Lower leg skin (tissue), 4 donors: ENCODE data around the gene NINJ2. TPM values are rescaled to one million over a fixed set of nuclear protein-coding genes. Genes with fewer than 3 reads are reported as not detected.
A peak's percentile ranks its signal among the peaks of the same experiment; 100 is the strongest.
"Not testable (repeated sequence)": the region's sequence is repeated elsewhere in the genome, so short reads cannot be mapped to it uniquely, and the experiment has no call there.

Source experiments
- DNase-seq, 2 donors: peaks; one replicate each; pipeline ENCODE4 v3.0.0-alpha.2; 2019; ENCODE audit warnings: low spot score in 2 of 2
- H3K4me3 ChIP-seq: fragments of 200-600 bp; sonication (generic); 2 replicates; pipeline ENCODE4 v1.5.1; 2017; ENCODE audit warnings: mild to moderate bottlenecking, low read depth; ENCODE audit not compliant: poor library complexity, severe bottlenecking
- POLR2A ChIP-seq, 2 donors: fragments of 450-650 bp; IDR thresholded peaks; one replicate each; pipeline ENCODE4 v1.6.1; 2016 to 2017; ENCODE audit warnings: antibody characterized with exemption in 2 of 2, mild to moderate bottlenecking in 1 of 2, moderate library complexity in 1 of 2
- whole genome bisulfite sequencing, 2 donors: methylation state at CpG; one replicate each; pipeline ENCODE4 v1.1.5; 2018; 5-methylcytosine and 5-hydroxymethylcytosine counted together
- intact Hi-C: fragments of 100-400 bp; cut with DNase I; formaldehyde crosslinking; loops from one replicate; pipeline ENCODE4 v1.15.0; 2023; ENCODE audit warnings: low total_unique reads
- total RNA-seq, 4 donors: library from RNA; depleted of rRNA; stranded (reverse); fragments of >200 nt; gene quantifications; one replicate each; pipeline ENCODE4 v1.1.0, GENCODE V29; 2016
- TF ChIP-seq, protein P1 (sequence below), 3 donors: fragments of 450-650 bp; IDR thresholded peaks; one replicate each; pipeline ENCODE4 v1.5.1; 2016; ENCODE audit warnings: antibody characterized with exemption in 3 of 3, mild to moderate bottlenecking in 3 of 3, moderate library complexity in 2 of 3

NINJ2 gene, protein sequence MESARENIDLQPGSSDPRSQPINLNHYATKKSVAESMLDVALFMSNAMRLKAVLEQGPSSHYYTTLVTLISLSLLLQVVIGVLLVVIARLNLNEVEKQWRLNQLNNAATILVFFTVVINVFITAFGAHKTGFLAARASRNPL
- total RNA-seq, result 10 to 100 TPM in 2 of 4 donors, 1 to 10 TPM in 2; 4.5 to 30.8 (median 11.5) TPM

DNA sequence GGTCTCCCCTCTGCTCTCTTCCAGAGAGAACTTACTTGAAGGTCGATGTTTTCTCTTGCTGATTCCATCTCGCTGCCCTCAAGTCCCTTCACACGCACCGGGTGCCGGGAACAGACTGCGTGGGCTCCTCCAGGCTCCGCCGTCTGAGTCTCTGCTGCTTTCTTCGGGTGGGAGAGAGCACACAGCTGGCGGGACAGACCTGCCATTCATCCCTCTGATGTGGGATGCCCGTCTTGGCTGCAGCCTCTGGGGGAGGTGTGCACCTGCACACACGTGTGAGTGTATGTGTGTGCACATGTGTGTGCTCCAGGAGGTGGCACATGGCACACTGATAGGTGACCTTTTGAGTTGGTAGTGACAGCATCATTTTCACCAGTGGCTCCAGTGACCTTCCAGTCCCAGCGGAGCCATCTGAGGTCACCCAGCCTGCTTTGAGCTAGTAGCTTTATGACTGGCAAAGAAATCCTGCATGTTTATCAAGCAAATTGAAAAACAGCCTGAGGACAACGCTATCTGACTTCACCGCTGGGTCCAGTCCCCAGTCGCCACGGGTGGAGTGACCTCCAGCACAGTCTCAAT lies at the start of gene NINJ2:
TSS of gene NINJ2 (minus strand) at position 153 of the 579 bp plus-strand sequence. CDS start at position 68, 85 bp downstream.
- TF ChIP-seq POLR2A (IDR thresholded peaks at IDR 0.05), result no peak
- TF ChIP-seq, protein P1, sequence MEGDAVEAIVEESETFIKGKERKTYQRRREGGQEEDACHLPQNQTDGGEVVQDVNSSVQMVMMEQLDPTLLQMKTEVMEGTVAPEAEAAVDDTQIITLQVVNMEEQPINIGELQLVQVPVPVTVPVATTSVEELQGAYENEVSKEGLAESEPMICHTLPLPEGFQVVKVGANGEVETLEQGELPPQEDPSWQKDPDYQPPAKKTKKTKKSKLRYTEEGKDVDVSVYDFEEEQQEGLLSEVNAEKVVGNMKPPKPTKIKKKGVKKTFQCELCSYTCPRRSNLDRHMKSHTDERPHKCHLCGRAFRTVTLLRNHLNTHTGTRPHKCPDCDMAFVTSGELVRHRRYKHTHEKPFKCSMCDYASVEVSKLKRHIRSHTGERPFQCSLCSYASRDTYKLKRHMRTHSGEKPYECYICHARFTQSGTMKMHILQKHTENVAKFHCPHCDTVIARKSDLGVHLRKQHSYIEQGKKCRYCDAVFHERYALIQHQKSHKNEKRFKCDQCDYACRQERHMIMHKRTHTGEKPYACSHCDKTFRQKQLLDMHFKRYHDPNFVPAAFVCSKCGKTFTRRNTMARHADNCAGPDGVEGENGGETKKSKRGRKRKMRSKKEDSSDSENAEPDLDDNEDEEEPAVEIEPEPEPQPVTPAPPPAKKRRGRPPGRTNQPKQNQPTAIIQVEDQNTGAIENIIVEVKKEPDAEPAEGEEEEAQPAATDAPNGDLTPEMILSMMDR (IDR thresholded peaks at IDR 0.05), result no peak
- DNase-seq, result peak in 1 of 2 donors; percentile 82
- WGBS, 2 donors, result 35 to 52% methylated on average over 17 of the region's 17 CpGs
- intact Hi-C loops, result no loop called here
- H3K4me3 ChIP-seq, result no peak within 1 kb of the TSS

DNA sequence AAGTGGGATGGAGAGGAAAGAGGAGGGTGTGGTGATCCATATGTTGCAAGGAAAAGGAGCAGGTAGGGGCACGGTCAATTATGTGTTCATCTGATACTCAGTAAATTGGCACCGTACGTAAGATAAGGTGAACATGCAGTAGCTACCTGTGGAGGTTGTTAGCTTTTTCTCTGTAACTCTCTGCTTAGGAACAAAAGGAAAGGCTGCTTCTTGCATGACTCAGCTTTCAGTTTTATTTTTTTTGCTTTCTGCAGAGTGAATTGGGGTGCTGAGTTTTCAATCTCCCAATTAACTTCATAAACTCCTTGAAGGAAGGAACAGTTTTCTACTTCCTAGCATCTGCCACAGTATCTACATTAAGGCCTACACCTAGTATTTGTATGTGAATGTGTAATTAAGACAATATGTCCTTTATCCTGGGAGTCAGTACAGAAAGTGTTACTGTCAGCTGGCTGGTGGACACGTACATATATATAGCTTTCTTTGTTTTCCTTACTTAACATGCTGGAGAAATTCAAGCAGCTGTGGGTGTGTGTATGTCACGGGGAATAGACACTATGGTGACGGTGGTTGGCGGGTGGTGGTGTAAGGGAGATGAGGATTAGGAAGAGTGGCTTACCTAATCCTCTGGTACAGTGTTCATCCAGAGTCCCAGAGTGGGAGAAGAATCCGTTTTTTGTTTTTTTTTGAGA lies 49.1 kb upstream of the NINJ2 start:
- 50 to 56% methylated on average over 8 of the region's 8 CpGs for WGBS, 2 donors
- intact Hi-C loops, result no loop called here

DNA sequence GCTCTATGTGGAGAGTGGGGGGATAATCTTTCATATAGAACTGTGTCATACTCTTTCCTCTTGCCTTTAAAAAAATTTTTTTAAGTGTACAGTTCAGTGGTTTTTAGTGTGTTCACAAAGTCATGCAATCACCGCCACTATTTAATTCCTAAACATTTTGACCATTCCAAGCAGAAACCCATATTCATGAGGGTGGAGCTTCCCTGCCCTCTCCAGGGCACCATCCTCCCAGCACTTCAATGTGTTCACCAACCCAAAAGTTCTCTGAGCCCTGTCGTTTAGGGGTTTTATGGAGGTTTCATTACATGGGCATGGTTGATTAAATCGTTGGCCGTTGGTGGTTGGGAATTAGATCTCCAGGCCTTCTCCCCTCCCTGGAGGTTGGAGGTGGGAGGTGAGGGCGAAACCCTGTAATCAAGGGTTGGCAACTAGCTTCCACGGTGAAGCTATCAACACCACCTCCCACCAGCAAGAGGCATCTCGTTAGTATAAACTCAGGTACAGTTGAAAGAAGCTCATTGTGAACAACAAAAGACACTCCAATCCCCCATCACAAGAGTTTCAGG lies 46.3 kb upstream of the NINJ2 start:
- DNase-seq, result no peak
- no peak overlapping the region for H3K4me3 ChIP-seq
- TF ChIP-seq, protein P1 (IDR thresholded peaks at IDR 0.05), result no peak
- TF ChIP-seq POLR2A (IDR thresholded peaks at IDR 0.05), result no peak
- intact Hi-C loops, result no loop called here
- 77 to 88% methylated on average over 7 of the region's 7 CpGs for WGBS, 2 donors

More for the DNA sequence above, 49.1 kb upstream of the NINJ2 start:
- TF ChIP-seq, protein P1 (IDR thresholded peaks at IDR 0.05), result no peak
- TF ChIP-seq POLR2A (IDR thresholded peaks at IDR 0.05), result no peak
- no peak for DNase-seq
- no peak overlapping the region for H3K4me3 ChIP-seq

DNA sequence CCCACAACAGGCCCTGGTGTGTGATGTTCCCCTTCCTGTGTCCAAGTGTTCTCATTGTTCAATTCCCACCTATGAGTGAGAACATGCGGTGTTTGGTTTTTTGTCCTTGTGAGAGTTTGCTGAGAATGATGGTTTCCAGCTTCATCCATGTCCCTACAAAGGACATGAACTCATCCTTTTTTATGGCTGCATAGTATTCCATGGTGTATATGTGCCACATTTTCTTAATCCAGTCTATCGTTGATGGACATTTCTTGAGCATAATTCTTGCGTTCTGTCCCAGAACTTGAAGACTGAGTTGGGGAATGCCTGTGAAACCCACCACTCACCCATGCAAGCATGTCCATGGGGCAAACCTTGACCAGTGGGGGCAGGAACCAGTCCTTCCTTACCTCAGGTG lies 44.8 kb upstream of the NINJ2 start:
- H3K4me3 ChIP-seq, intact Hi-C loops, DNase-seq: not testable (repeated sequence)
- WGBS, 2 donors, result 78 to 86% methylated on average over 3 of the region's 3 CpGs

DNA sequence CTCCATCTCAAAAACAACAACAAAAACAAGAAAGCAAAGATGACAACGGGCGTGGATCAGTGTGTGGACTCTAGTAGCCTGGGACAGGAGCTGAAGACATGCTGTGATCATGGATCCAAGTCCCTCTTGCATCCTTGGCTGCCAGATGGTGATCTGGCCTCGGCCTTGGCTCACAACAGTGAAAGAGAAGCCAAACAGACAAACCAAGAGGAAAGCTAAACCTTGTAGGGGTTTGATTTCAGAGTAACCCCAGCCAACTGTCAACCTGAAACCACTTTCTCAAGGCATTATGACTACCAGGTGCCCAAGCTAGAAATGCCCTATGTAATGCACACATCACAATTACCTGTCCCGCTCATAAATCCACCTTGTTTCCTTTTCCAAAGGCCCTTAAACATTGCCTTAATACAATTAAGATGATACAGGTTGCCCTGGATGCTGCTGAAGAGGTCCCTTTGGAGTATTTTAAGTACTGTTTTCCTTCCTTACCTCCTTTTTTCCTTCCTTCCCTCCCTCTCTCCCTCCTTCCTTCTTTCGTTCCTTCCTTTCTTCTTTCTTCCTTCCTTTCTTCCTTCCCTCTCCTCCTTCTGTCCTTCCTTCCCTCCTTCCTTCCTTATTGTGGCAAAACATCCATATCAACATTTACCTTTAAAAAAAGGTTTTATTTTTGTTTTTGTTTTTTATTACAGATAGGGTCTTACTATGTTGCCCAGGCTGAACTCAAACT lies 41.4 kb upstream of the NINJ2 start:
- intact Hi-C loops, result no loop called here
- DNase-seq, result no peak
- H3K4me3 ChIP-seq, result no peak overlapping the region
- TF ChIP-seq POLR2A (IDR thresholded peaks at IDR 0.05), result no peak
- TF ChIP-seq, protein P1 (IDR thresholded peaks at IDR 0.05), result no peak
- 76 to 79% methylated on average over 5 of the region's 5 CpGs for WGBS, 2 donors
